WTC11 (cell line): ENCODE results near the gene KDM4C. TPM values are rescaled to one million over a fixed set of nuclear protein-coding genes. Genes with fewer than 3 reads are reported as not detected.

ENCODE experiments used
- ATAC-seq: fragments of 200-7000 bp; cut with Tn5 transposase; 2 replicates; pipeline ENCODE4 v1.10.0; 2021; ENCODE audit warnings: mild to moderate bottlenecking, moderate library complexity
- CTCF ChIA-PET: fragments of 300-600 bp; sonication (Branson Sonifier 250); formaldehyde crosslinking; loops from one replicate; lab custom pipeline; 2021; ENCODE audit warnings: antibody characterized with exemption; lab: Charles Lee
- POLR2A ChIA-PET: fragments of 350-600 bp; sonication (Branson Sonifier 250); formaldehyde crosslinking; loops from one replicate; lab custom pipeline; 2021; ENCODE audit warnings: antibody characterized with exemption; lab: Charles Lee
- DNase-seq: peaks from one replicate; pipeline ENCODE4 v3.0.0; 2021; ENCODE audit warnings: low spot score
- H3K27ac Mint-ChIP-seq: 2 replicates; pipeline ENCODE4 v1.8.0; 2021; ENCODE audit warnings: mixed read lengths
- H3K27me3 Mint-ChIP-seq: 2 replicates; pipeline ENCODE4 v1.8.0; 2021; ENCODE audit warnings: low read depth, mild to moderate bottlenecking, moderate library complexity, mixed read lengths
- H3K36me3 Mint-ChIP-seq: 2 replicates; pipeline ENCODE4 v1.8.0; 2021; ENCODE audit warnings: mixed read lengths
- H3K4me1 Mint-ChIP-seq: 2 replicates; pipeline ENCODE4 v1.8.0; 2022; ENCODE audit warnings: mixed read lengths
- H3K4me3 Mint-ChIP-seq: 2 replicates; pipeline ENCODE4 v1.8.0; 2021; ENCODE audit warnings: mild to moderate bottlenecking, moderate library complexity, mixed read lengths
- H3K9me3 Mint-ChIP-seq: 2 replicates; pipeline ENCODE4 v1.8.0; 2021; ENCODE audit warnings: mixed read lengths
- ATF1 ChIP-seq: sonication (generic); formaldehyde crosslinking; IDR thresholded peaks from 2 replicates; pipeline ENCODE4 v1.8.1; 2023; ENCODE audit warnings: mild to moderate bottlenecking, moderate library complexity, missing genetic modification reagents
- CREM ChIP-seq: sonication (generic); formaldehyde crosslinking; IDR thresholded peaks from 2 replicates; pipeline ENCODE4 v1.8.1; 2022; ENCODE audit warnings: mild to moderate bottlenecking, missing genetic modification reagents, moderate library complexity
- E2F5 ChIP-seq: sonication (generic); formaldehyde crosslinking; IDR thresholded peaks from 2 replicates; pipeline ENCODE4 v1.8.1; 2022; ENCODE audit warnings: mild to moderate bottlenecking, moderate library complexity, missing genetic modification reagents
- ELF4 ChIP-seq: sonication (generic); formaldehyde crosslinking; IDR thresholded peaks from 2 replicates; pipeline ENCODE4 v1.8.1; 2022; ENCODE audit warnings: low read depth, mild to moderate bottlenecking, moderate library complexity, missing genetic modification reagents
- ERG ChIP-seq: fragments of 250-450 bp; sonication (Bioruptor Pico); IDR thresholded peaks from 2 replicates; pipeline ENCODE4 v1.8.0; 2021; ENCODE audit warnings: mild to moderate bottlenecking
- FOXP1 ChIP-seq: sonication (generic); formaldehyde crosslinking; IDR thresholded peaks from 2 replicates; pipeline ENCODE4 v1.8.0; 2022; ENCODE audit warnings: missing genetic modification reagents, mild to moderate bottlenecking, moderate library complexity, borderline replicate concordance
- GRHL2 ChIP-seq: fragments of 250-450 bp; sonication (Bioruptor Pico); IDR thresholded peaks from 2 replicates; pipeline ENCODE4 v1.8.0; 2022; ENCODE audit warnings: mild to moderate bottlenecking, moderate library complexity; ENCODE audit not compliant: insufficient replicate concordance, severe bottlenecking
- IRF1 ChIP-seq: sonication (generic); formaldehyde crosslinking; IDR thresholded peaks from 2 replicates; pipeline ENCODE4 v1.8.0; 2023; ENCODE audit warnings: missing genetic modification reagents
- NR1H2 ChIP-seq: sonication (generic); formaldehyde crosslinking; IDR thresholded peaks from 2 replicates; pipeline ENCODE4 v1.9.0; 2021; ENCODE audit warnings: mild to moderate bottlenecking, moderate library complexity, missing genetic modification reagents
- PREB ChIP-seq: sonication (generic); formaldehyde crosslinking; IDR thresholded peaks from 2 replicates; pipeline ENCODE4 v1.8.1; 2022; ENCODE audit warnings: mild to moderate bottlenecking, missing genetic modification reagents, moderate library complexity, borderline replicate concordance
- TEAD1 ChIP-seq: sonication (generic); formaldehyde crosslinking; IDR thresholded peaks from 2 replicates; pipeline ENCODE4 v1.8.0; 2022; ENCODE audit warnings: mild to moderate bottlenecking, missing genetic modification reagents
- USF2 ChIP-seq: sonication (generic); formaldehyde crosslinking; IDR thresholded peaks from 2 replicates; pipeline ENCODE4 v1.8.1; 2023; ENCODE audit warnings: mild to moderate bottlenecking, missing genetic modification reagents, moderate library complexity
- ZBTB21 ChIP-seq: sonication (generic); formaldehyde crosslinking; IDR thresholded peaks from 2 replicates; pipeline ENCODE4 v1.8.1; 2023; ENCODE audit warnings: mild to moderate bottlenecking, missing genetic modification reagents, borderline replicate concordance
- ZNF121 ChIP-seq: sonication (generic); formaldehyde crosslinking; IDR thresholded peaks from 2 replicates; pipeline ENCODE4 v1.8.0; 2023; ENCODE audit warnings: missing genetic modification reagents
- ZNF512 ChIP-seq: sonication (generic); formaldehyde crosslinking; IDR thresholded peaks from 2 replicates; pipeline ENCODE4 v1.8.1; 2022; ENCODE audit warnings: missing genetic modification reagents, borderline replicate concordance
- total RNA-seq: library from RNA; stranded (reverse); gene quantifications from 3 replicates; pipeline ENCODE4 v1.2.3, GENCODE V29; 2021

The KDM4C gene
- total RNA-seq, 1 experiment from 2014 or later, result 29.2 TPM

GRCh38 chr9:7205806-7206205, 448.0 kb downstream of the KDM4C start:
- Mint-ChIP-seq H3K9me3 (0 out of 2 replicates have a peak, but pooled peaks cover 1% of the 10 kb centered on the region), H3K4me3 (no peak overlapping the region), H3K27ac (no peak overlapping the region), H3K4me1 (peaks cover 32% of the 10 kb centered on the region), H3K36me3 (no peaks in the 10 kb centered on the region), H3K27me3 (peaks cover 14% of the 10 kb centered on the region)
- ChIA-PET CTCF (interaction anchor here (0.8 to 1.0 kb wide), 2 partner anchors 20 to 196 kb away, joined by 3 read pairs; no protein-coding TSS in a partner anchor), POLR2A (no interaction called here)
- ATAC-seq (no peak), DNase-seq (no peak)
- TF ChIP-seq GRHL2, result no peak
- no peak for TF ChIP-seq E2F5 (CRISPR knock-in tag)
- TF ChIP-seq NR1H2 (CRISPR knock-in tag), result no peak
- no peak for TF ChIP-seq ZNF121 (CRISPR knock-in tag)
- TF ChIP-seq FOXP1, result no peak
- no peak for TF ChIP-seq ELF4 (CRISPR knock-in tag)
- TF ChIP-seq TEAD1 (CRISPR knock-in tag), result no peak
- TF ChIP-seq USF2 (CRISPR knock-in tag), result no peak
- no peak for TF ChIP-seq PREB (CRISPR knock-in tag)
- TF ChIP-seq ZBTB21 (CRISPR knock-in tag), result no peak
- no peak for TF ChIP-seq CREM
- TF ChIP-seq ATF1 (CRISPR knock-in tag), result no peak
- no peak for TF ChIP-seq ZNF512 (CRISPR knock-in tag)
- no peak for TF ChIP-seq ERG (CRISPR knock-in tag)

- H3K27ac Mint-ChIP-seq, result no peak overlapping the region
- no peak for DNase-seq
- no peaks in the 10 kb centered on the region for H3K36me3 Mint-ChIP-seq
- no peak for ATAC-seq
- peaks cover 14% of the 10 kb centered on the region for H3K27me3 Mint-ChIP-seq
- H3K4me1 Mint-ChIP-seq, result peaks cover 36% of the 10 kb centered on the region
- no peaks in the 10 kb centered on the region for H3K9me3 Mint-ChIP-seq
- ChIA-PET CTCF (interaction anchor here (0.8 to 1.0 kb wide), 2 partner anchors 21 to 195 kb away, joined by 3 read pairs; no protein-coding TSS in a partner anchor), POLR2A (no interaction called here)
- TF ChIP-seq IRF1 (CRISPR knock-in tag) (no peak), TEAD1 (CRISPR knock-in tag) (no peak)
- H3K4me3 Mint-ChIP-seq, result no peak overlapping the region
Measured at GRCh38 chr9:7206221-7206758, 448.5 kb downstream of the KDM4C start.
